Daoy (cell line): ENCODE data around the gene PLPPR1. TPM values are rescaled to one million over a fixed set of nuclear protein-coding genes. Genes with fewer than 3 reads are reported as not detected.

Experiments
- DNase-seq: peaks from one replicate; pipeline ENCODE4 v3.0.0-alpha.2; 2015; ENCODE audit warnings: low read depth
- total RNA-seq: library from RNA; depleted of rRNA; stranded (reverse); fragments of >200 nt; shearing (Covaris generic); gene quantifications from 2 replicates; pipeline ENCODE4 v1.2.3, GENCODE V29; 2014

The PLPPR1 gene
- total RNA-seq, 1 experiment from 2014 or later: not detected

DNA sequence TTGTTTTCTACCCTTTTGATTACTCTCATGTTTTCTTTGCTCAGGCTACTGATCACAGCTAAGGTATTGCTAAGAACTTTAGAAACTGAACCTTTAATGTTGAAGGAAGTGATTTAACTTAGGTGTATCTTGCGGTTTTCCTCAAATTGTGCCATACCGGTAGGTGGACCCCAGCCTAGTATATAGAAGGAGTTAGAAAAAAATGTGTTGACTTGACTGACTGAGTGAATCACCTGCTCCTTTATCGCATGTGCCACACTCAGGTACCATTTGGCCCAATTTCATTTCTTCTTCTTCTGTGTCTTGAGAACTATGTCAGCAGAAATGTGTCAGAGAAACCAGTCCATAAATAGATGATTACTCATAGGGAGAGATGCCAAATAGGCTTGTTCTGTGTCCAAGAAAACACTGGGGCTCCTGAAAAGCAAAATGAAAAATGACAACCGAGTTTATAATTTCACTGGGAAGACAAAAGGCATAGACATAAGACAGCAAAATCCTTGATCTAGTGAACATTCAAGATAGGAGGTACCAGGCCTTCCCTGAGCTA is 19.4 kb downstream of the PLPPR1 start:
- DNase-seq: no peak

DNA sequence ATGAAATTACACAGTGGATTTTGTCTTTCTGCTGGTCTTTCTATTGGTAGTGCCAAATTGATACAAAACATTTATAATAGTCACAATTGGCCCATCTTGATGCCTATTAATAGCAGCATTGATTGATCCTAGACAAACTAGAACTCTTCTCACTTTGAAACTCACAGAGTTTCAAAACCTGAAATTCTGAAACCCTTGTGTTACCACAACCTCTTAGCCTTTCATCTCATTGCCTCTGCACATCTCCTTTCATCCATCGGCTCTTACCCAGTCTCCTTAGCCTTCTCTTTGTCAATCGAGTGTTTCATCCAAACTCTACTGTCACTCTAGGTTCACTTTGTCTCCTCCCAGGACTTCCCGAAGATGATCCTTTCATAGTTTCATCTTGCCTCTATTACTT is 22.1 kb downstream of the PLPPR1 start:
- DNase-seq: no peak

DNA sequence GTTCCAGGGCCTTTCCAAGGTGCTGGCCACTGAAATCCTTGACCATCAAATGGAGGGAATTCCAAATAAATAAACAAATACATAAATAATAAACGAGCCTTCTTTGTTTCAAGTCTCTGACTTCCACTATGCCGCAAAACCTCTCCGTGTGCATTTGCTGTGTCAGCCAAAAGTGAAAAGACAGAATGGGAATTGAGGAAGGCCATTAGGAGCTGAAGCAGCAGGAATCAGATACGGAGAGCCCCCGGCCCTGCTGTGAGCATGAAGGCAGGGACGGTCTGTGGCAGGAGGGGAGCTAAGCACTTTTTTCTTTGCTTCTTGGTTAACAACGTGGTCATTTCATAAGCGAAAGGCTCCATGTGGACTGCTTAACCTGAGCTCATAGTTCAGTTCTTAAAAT is 26.1 kb downstream of the PLPPR1 start:
- no peak for DNase-seq

DNA sequence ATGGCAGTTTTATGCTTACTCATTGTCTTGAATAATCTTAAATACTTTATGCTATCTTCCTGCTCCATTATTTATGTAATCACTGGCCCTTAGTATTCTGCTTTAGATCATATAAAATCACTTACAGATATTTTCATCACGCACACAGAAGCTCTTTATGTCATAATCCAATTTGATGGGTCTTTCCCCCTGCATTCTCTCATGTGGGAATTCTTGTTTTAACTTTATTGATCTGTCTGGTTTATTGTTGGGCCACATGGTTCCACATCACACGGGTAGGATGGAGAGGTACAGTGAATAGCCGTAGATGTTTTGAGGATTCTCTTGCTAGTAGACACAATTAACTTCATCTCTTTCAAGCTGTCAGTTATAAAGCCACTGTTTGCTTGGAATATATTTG is 27.0 kb downstream of the PLPPR1 start:
- DNase-seq: no peak

DNA sequence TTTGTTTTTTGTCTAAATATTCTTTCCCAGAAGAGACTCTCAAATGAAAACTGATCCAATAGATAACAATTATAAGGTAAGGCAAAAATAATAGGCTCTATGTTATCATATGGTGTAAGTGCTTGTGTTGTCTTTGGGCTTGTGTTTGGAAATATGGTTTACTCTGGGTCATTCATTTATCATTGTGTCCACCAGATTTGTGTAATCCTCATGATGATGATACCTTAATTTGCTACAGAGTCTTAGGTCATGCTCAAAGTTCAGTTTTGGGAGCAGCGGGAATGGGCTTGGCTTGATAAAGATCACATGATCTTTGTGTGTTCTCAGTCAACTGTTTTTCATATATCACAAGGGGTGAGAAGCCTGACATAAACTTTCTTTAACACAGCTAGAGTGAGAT is 34.2 kb downstream of the PLPPR1 start:
- DNase-seq: no peak

DNA sequence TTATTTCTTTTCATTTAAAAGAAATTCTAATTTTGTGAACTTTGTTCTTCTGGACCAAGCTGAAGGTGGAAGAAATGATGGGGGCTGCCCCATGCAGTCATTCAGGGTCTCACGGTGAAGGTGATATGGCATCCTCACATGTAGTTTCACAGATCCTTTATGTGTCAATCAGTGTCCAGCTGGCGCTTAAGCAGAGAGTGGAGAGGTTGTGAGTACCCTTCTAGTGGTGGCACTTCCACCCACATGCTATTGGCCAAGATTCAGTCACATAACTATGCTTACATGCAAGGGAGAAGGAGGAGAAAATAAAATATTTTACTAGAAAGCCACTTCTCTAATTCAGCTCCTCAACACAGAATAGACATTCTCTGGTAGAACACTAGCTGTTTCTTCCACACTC is 34.7 kb downstream of the PLPPR1 start:
- DNase-seq: no peak

DNA sequence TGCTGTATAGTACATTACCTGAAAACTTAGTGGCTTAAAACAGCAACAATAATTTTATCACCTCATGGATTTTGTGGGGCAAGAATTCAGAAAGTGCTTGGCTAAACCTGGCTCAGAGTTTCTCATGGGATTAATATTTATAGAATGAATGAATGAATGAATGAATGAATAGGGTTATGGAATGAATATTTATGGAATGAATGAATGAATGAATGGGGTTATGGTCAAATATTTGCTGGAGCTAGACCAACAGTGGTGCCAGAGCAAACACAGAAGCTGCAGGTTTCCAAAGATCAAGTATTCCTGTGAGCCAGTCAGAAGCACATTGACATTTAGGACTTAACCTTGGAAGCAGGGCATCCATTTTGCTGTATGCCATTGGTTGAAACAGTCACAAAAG is 35.7 kb downstream of the PLPPR1 start:
- DNase-seq: no peak

DNA sequence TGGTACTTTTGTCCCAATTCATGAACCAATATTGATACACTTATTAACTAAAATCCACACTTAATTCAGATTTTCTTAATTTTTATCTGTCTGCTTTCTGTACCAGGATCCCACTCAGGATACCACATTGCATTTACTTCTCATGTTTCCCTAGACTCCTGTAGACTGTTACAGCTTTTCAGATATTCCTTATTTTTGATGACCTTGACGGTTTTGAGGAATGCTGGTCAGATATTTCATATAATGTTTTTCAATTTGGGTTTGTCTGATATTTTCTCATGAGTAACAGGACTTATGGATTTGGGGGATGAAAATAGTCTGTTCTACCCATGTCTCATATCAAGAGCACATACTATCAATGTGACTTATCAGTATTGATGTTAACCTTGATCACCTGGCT is 37.4 kb downstream of the PLPPR1 start:
- DNase-seq: no peak

DNA sequence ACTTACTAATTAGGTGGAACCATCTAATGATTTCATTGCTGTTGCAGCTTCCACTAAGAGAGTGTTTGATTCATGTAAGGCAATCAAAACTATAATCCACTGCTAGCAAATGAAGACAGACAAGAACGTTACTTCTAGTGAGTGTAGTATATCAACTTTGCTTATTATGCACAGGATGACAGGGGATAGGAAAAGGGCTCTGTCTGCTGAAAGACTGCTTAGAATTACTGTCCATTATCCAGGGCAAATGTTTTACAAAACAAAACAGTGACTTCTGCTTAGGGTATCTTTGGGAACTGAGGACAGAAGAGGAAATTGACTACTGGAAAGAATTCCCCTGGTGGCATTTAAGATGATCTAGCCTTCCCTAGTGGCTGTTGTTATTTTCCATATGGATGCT is 40.2 kb downstream of the PLPPR1 start:
- no peak for DNase-seq

DNA sequence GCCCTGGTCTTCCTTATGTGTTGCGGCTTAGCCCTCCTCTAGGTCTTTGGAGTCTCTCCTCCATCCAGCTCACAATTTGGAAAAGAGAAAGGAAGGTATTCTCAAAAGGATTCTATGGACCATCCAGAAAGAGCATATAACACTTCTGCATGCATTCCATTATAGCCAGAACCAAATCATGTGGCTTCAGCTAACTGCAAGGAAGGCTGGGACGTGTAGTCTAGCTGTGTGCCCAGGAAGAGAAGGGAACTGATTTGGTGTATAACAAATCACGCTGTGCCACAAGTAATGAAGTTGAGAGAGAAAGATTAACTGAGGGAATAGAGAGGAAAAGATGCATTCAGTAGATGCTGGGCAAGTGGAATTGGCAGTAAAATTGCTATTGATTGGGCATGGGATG is 43.7 kb downstream of the PLPPR1 start:
- no peak for DNase-seq

DNA sequence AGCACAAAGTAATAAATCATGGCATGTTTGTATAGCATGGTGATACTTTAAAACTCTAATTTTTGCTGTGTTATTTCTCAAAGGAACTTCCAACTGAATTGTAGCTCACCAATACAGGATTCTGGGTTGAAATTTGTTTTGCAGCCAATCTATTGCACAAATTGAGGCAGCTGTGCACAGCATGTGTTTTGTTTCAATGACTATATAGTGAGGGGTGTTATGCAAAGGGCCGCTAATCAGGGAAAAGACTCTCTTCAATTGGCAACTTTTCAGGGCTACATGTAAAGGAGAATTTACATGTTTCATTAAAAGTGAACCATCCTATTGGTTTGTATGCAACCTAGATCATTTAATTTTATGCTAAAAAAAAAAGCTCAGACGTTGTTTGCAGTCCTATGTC is 44.6 kb downstream of the PLPPR1 start:
- DNase-seq: no peak

DNA sequence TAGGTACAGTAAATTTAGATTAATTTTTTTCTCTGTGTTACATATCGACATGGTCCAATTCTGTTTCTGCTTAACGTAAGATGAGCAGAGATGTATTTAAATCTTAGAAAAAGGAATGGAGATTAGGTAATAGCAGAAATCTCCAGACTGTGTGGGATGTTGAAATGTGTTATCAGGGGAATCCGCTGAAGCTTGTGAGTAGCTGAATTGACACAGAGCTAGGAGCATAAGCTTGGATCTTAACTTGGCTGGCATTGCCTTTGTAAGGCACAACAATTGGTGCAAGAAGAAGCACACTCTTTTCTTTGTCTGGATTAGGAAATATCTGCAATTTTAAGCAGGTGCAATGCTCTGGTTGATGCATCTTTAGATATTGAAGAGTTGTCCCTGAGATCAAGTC is 53.1 kb downstream of the PLPPR1 start:
- no peak for DNase-seq

DNA sequence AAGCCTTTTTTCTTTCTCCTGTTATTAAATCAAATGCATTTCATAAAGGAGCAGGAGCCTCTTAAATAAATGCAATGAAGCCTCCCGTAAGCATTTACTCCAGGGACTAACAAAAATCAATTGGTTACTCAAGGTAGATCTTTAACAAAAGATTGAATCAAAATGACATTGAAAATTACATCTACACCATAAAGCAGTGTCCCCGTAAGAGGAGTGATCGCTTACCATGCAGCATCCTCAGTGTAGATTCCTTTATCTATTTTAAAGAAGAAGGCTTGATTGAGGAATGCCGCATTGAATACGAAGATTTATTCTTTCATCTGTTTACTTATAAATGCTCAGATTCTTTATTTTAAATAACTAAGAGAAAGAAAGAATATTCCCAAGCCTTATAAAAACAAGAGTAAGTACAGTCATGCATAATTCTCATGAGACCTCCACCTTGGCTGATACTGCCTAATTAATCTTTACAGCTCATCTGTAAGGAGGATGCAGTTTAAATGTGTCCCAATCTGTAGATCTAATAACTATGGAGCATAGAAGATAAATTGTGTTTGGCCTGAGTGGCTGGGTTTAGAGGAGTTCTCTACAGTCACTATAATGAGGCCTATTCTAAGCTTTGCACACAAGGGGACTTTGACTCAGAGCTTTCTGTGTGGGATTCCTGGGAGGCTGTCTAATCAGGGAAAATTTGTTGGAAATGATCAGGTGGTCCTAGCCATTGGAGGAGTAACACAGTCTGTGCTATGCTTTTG is 55.1 kb downstream of the PLPPR1 start:
- DNase-seq: no peak

DNA sequence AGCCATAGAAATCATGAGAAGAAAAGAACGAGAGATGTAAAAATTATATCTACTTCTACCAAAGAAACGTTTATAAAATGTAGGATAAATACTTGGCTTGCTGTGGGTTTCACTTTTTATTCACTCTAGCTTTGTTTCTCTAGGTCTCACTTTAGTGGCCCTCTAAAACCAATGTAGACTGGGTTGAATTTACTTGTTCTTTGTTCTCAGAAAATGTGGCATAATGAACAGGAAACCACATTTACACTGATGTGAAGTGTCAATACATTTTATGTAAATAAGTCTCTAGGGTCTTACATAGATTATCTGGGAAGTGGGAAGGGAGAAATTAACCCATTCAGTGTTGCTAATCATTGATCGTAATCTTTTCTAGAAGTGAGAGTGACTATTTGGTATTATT is 58.9 kb downstream of the PLPPR1 start:
- no peak for DNase-seq

DNA sequence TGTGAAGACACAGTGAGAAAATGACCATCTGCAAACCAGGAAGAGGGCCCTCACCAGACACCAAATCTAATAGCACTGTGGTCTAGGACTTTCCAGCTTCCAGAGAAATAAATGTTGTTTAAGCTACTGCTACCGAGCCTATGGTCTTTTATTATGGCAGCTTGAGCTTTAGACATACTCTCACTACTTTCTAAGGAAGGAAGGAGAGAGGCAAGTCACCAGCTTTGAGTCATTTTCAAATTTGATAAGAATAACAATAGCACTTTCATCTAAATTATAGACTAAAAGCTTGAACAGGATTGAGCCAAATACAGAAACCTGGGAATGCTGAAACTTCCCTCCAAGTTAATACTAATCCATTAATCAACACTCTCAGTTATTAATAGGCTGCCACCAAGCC is 64.4 kb downstream of the PLPPR1 start:
- no peak for DNase-seq

DNA sequence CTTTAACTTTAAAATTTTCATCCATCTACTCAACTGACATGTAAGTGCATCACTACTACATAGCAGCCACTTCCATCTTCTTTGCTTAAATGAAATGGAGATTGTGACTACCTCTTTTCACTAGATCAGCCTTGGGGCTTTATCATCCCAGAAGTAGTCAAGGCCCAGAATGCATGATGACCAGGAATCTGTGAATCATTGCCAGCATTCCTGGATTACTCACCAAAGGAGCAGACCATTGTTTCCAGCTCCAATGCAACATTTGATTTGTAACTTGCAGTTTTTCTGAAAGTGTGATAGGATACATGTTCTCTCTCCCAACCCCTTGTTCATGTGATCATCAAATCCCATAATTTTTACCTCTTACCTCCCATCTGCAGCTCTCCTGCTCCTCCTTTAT is 65.1 kb downstream of the PLPPR1 start:
- no peak for DNase-seq

DNA sequence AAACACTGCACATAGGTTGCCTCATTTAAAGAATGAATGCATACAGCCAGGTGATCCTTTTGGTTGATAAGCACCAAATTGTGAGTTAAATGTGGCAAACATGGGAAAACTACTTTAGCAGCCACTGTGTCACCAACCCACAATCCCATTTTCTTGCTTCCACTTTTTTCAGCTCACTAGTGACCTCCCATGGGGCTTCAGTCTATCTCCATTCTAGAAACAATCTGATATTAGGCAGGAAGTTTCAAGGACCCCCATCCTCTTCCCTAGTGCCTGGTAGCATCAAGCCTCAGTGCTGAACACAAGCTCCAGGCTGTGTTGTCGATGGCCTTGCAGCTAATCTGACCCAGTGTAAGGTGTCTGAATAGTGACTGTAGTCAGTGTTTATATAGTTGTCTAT is 66.2 kb downstream of the PLPPR1 start:
- no peak for DNase-seq

DNA sequence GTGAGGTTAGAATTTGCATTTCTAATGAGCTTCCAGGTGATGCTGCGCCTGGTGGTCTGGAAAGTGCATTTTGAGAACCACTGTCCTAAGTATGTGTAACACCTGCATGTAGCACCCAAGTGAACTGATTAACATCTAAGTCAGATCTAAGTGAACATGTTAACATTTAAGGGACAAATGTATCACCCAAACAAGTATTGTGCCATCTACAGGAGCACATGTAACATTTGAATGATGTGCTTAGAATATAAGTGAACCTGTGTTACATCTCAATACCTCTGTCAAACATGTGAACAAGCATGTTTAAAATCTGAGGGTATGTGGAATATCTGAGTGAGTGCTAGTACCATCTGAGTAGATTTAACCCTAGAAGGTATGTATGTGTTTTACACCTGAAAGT is 68.7 kb downstream of the PLPPR1 start:
- no peak for DNase-seq

DNA sequence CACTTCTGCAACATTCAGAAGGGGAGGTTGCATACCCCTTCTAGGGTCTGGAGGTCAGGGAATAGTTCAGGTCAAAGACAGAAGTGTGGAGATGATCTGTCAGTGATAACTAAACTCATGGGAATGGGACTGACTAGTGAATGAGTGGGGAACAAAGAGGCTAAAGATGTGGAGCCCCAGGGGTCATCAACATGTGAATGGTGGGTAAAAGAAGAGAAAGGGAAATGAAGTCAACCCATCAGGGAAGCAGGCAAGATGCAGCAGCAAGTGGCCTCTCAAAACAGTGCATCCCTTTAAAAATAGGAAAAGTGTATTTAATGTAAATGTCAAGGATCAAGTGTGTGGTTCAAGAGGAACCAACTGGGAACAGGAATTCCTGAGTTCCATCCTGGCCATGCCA is 69.9 kb downstream of the PLPPR1 start:
- no peak for DNase-seq

DNA sequence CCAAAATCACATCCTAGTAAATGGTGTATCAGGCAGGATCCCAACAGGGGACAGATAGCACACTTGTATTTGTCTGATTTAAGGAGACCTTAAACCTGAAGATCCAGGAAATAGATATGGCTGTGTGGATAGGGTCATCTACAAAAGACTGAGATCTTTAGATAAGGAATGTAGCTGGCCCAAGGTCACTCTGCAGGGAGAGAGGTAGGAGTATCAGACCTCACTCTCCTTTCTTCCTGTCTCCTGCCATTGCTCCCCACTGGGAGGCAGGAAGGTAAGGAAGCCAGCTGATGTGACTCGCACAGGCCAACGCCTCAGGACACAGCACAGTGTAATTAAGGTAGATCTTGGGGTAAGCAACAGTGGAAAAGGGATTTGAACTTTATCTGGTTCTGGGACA is 85.8 kb downstream of the PLPPR1 start:
- DNase-seq: no peak

DNA sequence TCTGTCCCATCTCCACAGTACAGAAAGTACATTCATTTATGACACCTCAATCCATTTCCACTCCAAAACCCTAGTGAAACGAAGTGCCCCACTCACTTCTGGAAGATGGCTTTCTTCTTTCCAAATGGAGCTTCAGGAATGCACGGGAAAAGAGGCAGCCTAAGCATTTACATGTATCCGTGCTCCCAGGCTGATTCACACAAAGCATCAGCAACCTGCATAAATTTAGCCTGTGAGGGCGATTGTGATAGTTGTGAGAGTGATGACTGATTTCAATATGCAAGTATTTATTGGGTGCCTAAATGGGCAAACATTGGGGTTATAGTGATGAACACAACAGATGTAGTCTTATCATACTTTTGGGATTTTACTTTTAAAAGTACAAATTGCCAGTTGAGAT is 86.6 kb downstream of the PLPPR1 start:
- DNase-seq: no peak

DNA sequence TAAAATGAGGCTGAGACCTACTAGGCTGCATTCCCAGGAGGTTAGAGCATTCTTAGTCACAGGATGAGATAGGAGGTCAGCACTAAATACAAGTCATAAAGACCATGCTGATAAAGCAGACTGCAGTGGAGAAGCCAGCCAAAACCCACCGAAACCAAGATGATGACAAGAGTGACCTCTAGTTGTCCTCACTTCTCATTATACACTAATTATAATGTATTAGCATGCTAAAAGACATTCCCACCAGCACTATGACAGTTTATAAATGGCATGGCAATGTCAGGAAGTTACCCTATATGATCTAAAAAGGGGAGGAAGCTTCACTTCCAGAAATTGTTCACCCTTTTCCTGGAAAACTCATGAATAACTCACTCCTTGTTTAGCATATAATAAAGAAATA is 88.6 kb downstream of the PLPPR1 start:
- no peak for DNase-seq

DNA sequence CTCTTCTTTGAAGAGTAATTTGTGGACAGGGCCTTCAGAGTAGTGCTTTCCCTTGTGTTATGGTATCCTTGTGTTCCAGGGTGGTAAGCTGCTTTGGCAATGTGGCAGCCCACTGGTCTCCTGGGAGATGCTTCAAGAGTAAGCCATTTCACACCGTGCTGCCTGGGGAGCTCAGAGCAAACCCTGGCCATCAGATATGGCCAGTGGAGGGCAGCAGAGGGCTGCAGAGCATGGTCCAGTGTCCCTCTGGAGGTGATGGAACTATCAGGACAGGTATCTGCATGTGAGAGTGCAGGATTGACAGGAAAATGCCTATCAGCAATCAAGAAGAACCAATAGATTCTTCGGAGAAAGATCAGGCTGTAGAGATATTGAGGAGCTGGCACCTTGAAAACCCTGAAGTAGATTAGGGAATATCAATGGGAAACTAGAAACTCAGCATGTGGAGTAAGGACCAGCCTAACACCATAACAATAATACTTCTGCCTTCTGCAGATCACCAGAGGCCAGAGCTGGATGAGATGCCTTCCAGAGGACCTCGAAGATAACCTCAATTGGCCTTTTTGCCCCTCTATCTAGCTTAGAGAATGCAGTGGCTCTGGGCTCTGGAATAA is 90.8 kb downstream of the PLPPR1 start:
- DNase-seq: peak; percentile 5
